NCI-H69 (cell line): Measurements from ENCODE around the gene GPATCH4.
A peak's percentile ranks its signal among the peaks of the same experiment; 100 is the strongest.
"Not testable (repeated sequence)": the region's sequence is repeated elsewhere in the genome, so short reads cannot be mapped to it uniquely, and the experiment has no call there.

Experiments
- DNase-seq: peaks from one replicate; lab custom pipeline; 2025; lab: John Stamatoyannopoulos, UW

GPATCH4 gene

DNA sequence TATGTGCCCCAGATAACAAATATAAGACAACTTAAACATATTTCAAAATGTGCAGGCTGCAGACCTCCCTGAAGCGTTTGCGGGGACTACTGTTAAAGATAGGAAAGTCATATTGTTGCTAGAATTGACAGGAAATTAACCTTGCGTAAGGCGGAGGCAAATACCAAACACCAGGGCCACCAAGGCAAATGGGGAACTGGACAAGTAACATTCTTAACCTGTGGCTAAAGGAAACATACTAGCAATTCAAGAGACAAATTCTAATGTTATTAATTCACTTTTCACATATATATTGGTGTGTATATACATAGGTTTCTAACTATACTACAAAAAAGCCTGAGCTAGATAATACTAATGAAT, 24.8 kb upstream of the GPATCH4 start:
- no peak for DNase-seq

GRCh38 chr1:156625436-156626078, 24.3 kb upstream of the GPATCH4 start:
- peak; percentile 67 for DNase-seq

DNA sequence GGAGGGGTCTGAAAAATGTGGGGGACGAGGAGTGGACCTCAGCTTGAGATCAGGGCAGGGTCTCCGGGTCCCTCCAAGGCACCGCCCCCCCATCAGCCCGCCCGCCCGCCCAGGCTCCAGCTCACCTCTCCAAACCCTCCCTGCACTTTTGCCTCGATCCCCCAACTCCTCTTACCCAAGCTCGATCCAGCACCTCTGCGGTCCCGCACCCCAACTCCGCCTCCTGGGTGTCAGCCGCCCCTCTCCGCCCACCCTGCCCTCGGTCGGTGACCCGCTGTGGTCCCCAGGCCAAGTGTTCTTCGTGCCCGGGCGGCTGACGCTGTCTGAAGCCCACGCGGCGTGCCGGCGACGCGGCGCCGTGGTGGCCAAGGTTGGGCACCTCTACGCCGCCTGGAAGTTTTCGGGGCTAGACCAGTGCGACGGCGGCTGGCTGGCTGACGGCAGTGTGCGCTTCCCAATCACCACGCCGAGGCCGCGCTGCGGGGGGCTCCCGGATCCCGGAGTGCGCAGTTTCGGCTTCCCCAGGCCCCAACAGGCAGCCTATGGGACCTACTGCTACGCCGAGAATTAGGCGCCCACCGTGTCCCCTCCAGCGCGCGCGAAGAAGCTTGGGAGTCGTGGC, 23.6 kb upstream of the GPATCH4 start:
- DNase-seq, result peak; percentile 33

GRCh38 chr1:156623946-156624813, 22.9 kb upstream of the GPATCH4 start:
- peak; percentile 75 for DNase-seq

DNA sequence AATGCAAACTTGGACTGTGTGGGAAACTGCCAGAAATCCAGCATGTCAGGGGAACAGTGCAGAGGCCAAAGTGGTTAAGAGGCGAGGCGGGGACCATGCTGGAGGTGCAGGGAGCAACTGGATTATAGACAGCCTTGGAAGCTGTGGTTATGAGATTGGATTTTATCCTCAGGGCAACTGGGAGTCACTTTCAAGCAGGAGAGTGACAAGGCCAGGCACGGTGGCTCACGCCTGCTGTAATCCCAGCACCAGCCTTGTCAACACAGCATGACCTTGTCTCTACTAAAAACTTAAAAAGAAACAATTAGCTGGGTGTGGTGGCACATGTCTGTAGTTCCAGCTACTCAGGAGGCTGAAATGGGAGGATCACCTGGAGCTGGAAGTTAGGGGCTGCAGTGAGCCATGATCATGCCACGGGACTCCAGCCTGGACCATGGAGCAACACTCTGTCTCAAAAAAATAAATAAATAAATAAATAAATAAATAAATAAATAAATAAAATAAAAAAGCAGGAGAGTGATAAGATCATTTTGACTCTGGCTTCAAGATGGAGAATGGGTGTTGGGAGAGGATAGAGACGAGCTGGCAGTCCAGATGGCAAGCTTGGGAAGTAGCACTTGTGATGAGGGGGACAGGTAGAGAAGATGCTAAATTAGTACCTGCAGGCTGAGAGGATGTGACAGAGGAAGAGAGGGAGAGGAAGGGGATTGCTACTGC, 21.5 kb upstream of the GPATCH4 start:
- DNase-seq, result peak; percentile 20

DNA sequence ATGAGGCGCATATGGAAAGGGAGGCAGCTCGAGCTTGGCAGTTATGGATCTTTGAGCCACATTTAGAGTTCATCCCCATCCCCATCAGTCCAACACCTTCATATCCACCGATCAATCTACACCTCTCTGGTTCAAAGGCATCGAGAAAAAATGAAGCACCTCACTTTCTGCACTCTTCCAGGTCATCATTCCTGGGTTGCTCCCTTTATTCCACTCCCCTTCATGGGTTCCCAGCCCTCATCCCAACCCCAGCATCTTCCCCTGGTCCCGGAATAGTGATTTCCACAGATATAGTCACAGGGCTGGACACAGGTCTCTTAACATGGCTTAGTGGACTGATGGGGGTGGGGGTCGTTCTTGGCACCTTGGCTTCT, 18.3 kb upstream of the GPATCH4 start:
- no peak for DNase-seq

DNA sequence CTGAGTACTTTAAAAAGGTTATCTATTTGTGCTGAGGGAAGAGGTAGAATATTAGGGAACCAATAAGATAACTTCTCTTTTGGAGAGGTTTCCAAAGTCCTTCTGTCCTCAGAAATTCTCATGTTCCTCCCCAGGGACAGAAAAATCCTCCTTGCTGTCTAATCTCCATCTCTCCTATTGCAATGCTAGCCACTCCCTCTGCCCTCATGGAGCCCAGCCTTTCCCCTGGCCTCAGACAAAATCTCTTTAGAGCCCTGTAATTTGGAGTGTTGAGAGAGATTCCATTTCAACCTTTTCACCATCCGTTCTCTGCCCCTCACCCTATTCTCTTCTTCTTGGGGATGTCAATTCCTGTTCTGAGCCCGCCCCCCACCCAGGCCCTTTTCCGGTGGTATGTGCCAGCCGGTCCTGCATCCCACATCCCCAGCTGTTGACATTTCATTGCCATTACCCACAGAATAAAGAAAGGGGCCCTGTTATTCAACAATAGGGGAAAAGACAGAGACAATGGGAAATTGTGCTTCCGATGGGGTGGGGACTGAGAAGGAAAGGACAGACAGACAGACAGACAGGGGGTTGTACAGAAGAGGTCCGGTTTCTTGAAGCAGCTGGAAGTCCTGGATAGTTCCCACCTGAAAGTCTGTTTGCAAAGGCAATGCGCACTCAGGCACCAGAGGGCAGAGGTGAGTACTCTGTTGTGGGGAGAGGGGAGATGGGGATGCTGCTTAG, 17.7 kb upstream of the GPATCH4 start, which contains the start of gene HAPLN2:
Gene HAPLN2, plus strand, starts transcription at position 563 of the 729 bp plus-strand sequence. CDS start 4,076 bp downstream, outside the sequence.
- peak; percentile 71 for DNase-seq

DNA sequence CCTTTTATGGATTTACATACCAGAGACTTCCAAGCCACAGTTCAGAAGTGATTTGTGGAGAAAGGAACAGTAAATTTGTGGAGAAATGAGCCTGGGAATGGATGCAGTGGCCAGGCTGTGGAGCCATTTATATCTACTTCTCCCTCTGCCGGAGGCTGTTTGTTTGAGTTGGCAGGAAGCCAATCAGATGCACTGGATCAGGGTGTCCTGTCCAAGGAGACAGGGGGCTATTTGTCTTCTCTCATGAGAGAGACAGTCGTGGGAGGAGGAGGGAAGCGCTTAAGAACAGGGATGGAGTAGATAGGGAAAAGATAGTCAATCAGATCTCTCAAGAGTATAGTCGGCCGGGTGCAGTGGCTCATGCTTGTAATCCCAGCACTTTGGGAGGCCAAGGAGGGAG, 15.2 kb upstream of the GPATCH4 start:
- DNase-seq, result peak; percentile 90

DNA sequence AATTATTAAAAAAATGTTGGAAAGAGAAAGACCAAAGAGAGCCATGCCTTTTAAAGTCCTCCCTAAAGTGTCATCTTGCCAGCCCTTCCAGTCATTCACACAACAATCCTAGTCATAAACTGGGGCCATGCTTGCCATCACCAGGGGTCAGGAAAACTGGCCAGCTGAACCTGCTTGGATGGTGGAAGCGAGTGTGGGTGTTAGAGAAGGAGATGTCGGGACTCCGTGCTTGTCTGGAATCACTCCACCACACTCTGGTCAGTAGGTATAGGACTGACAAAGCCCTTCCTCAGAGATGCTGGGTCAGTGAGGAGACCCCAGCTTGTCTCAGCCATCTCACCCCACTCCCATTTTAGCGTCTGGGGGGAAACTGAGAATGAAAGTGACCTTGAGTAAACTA, 14.7 kb upstream of the GPATCH4 start:
- no peak for DNase-seq

GRCh38 chr1:156612666-156613065, 11.4 kb upstream of the GPATCH4 start:
- no peak for DNase-seq

- not testable (repeated sequence) for DNase-seq
Measured at GRCh38 chr1:156610072-156610471, 8.8 kb upstream of the GPATCH4 start.

- DNase-seq, result peak; percentile 80
Measured at GRCh38 chr1:156608981-156609380, 7.7 kb upstream of the GPATCH4 start.

GRCh38 chr1:156608036-156608674, 6.9 kb upstream of the GPATCH4 start:
- peak; percentile 86 for DNase-seq

DNA sequence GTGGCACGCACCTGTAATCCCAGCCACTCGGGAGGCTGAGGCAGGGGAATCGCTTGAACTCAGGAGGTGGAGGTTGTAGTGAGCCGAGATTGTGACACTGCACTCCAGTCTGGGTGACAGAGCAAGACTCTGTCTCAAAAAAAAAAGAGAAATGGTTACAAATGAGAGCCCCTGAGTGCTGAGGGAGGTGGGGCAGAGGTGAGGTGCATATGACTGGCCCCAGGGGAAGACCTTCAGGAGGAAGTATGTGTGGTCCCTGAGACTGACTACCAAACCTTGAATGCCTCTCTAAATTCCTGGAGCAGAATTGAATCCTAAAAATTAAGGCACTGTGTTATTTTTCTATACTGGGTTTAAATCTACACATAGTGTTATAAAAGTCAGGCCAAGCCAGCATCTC, 6.1 kb upstream of the GPATCH4 start:
- not testable (repeated sequence) for DNase-seq

DNA sequence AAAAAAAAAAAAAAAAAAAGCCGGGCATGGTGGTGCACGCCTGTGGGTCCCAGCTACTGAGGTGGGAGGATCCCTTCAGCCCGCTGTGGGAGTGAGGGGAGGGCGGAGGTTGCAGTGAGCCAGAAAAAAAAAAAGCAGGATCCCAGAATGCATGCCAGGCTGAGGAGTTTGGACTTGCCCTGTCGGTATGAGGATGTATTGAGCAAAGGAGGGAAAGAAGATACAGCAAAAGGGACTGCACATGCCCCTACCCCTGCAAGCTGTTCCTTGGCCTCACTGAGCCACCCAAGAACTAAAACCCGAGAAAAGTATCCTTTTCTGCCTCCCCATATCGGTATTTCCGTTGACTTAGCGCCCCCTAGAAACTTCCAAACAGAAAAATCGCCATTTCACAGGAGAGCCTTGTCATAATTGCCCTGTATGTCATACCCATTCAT, 1.3 kb upstream of the GPATCH4 start:
- DNase-seq, result peak; percentile 74

- DNase-seq, result no peak
Measured at GRCh38 chr1:156601892-156602291, 613 bp upstream of the GPATCH4 start.

DNA sequence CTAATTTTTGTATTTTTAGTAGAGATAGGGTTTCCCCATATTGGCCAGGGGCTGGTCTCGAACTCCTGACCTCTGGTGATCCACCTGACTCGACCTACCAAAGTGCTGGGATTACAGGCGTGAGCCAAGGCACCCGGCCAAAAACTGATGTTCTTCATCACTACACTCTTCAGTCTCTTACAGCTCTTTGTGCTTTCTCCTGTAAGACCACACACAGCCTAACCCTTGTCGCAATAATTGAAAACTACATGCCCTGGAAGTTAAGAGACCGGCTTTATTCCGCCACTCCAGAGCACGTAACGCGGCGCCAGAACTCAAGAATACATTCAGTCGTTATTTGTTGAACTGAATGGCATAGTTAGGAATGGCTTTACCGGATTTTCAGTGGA, 552 bp downstream of the GPATCH4 start:
- no peak for DNase-seq

DNA sequence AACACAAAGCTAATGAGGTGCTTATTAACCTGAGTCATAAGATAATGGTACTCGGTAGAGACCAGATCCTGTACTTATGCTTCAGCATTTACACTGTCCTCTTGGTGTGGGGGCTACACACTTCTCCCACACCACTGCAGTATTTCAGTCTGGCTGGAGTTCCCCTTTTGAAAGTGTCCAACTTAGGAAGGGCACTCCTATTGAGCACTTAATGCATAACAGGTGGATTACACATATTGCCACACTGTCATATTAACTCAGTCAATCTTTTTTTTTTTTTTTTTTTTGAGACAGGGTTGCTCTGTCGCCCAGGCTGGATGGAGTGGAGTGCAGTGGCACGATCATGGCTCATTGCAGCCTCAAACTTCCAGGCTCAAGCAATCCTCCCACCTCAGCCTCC, 1.5 kb downstream of the GPATCH4 start:
- no peak for DNase-seq

- no peak for DNase-seq
Measured at GRCh38 chr1:156598731-156599432, 2.4 kb downstream of the GPATCH4 start.

DNA sequence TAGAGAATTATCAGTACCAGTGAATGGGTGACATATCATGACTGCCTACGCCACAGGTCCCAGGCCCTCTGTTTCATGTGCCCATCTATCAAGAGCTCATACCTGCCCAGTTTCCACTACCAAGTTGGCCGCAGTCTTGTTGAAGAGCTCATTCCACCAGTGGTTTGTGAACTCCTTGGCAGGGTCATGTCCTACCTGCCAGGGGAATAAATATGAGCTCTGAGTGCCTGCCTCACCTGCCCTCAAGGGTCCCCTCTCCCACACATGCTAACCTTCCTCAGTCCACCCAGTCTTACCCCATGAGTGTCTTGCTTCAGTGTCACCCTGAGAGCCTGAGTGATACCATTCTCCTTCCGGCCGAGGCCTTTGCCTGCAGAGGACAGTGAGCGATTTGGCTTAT, 3.2 kb downstream of the GPATCH4 start:
- no peak for DNase-seq
